Thyroid gland (tissue), 4 donors: ENCODE data around the gene ZDHHC22.

Experiments
- CTCF ChIP-seq, 6 experiments: fragments of 200-600 bp in 3 of 6; fragments of 450-650 bp in 3 of 6; sonication (generic) in 3 of 6; IDR thresholded peaks; one replicate each; pipeline ENCODE4 v1.5.1; 2016 to 2019; ENCODE audit warnings: antibody characterized with exemption in 6 of 6, mild to moderate bottlenecking in 2 of 6, inconsistent platforms in 1 of 6, moderate library complexity in 1 of 6
- POLR2A ChIP-seq, 2 donors: fragments of 450-650 bp; IDR thresholded peaks; one replicate each; pipeline ENCODE4 v1.6.1; 2017; ENCODE audit warnings: antibody characterized with exemption in 2 of 2, mild to moderate bottlenecking in 2 of 2, moderate library complexity in 1 of 2

GRCh38 chr14:77083082-77083481 is 58.5 kb downstream of the ZDHHC22 start:
- TF ChIP-seq POLR2A (IDR thresholded peaks at IDR 0.05) (no peak), CTCF (IDR thresholded peaks at IDR 0.05) (no peak)
